Measurements from ENCODE around the gene CDC20.

CDC20 gene

DNA sequence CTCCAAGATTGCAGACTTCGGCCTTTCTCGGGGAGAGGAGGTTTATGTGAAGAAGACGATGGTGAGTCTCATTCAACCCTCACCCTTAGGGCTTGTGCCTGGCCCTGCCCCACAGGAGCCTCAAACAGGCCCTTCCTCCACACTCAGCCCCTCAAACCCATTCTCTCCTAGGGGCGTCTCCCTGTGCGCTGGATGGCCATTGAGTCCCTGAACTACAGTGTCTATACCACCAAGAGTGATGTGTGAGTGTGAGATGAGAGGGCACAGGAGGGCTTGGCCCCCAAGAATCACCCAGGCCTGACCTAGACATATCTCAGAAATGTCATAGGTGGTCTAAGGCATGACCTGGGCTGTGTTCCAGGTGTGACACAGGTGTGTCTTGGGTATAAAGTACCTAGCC lies 39.5 kb upstream of the CDC20 start:
- Histone ChIP-seq H3F3A (ENCODE audit: low read depth) (no peaks in the 10 kb centered on the region), H2AFZ (ENCODE audit: low read length) (no peak overlapping the region), H3K36me3 (ENCODE audit: insufficient read depth, low read length) (no peaks in the 10 kb centered on the region), H3K4me2 (ENCODE audit: low read depth, low read length, poor library complexity, severe bottlenecking) (no peak overlapping the region), H4K20me1 (ENCODE audit: insufficient read depth, low read length, poor library complexity, severe bottlenecking) (no peaks in the 10 kb centered on the region), H3K9me2 (replicated peaks; ENCODE audit: low read depth, low read length) (no peaks in the 10 kb centered on the region), H3K9ac (ENCODE audit: low read depth, low read length, poor library complexity, severe bottlenecking) (no peak overlapping the region), H3K9me3 (ENCODE audit: insufficient read depth, low read depth, low read length) (no peaks in the 10 kb centered on the region), H3K4me3 (ENCODE audit: low read length, poor library complexity, severe bottlenecking) (no peak overlapping the region), H3K79me2 (ENCODE audit: insufficient read depth, low read length) (no peaks in the 10 kb centered on the region), H3K27me3 (ENCODE audit: insufficient read depth, low read length, poor library complexity, severe bottlenecking) (no peaks in the 10 kb centered on the region), H3K4me1 (ENCODE audit: insufficient read depth, low read length, poor library complexity, severe bottlenecking) (peaks cover 2% of the 10 kb centered on the region)
- TF ChIP-seq, protein P1, sequence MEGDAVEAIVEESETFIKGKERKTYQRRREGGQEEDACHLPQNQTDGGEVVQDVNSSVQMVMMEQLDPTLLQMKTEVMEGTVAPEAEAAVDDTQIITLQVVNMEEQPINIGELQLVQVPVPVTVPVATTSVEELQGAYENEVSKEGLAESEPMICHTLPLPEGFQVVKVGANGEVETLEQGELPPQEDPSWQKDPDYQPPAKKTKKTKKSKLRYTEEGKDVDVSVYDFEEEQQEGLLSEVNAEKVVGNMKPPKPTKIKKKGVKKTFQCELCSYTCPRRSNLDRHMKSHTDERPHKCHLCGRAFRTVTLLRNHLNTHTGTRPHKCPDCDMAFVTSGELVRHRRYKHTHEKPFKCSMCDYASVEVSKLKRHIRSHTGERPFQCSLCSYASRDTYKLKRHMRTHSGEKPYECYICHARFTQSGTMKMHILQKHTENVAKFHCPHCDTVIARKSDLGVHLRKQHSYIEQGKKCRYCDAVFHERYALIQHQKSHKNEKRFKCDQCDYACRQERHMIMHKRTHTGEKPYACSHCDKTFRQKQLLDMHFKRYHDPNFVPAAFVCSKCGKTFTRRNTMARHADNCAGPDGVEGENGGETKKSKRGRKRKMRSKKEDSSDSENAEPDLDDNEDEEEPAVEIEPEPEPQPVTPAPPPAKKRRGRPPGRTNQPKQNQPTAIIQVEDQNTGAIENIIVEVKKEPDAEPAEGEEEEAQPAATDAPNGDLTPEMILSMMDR (conservative IDR thresholded peaks at IDR 0.05; ENCODE audit: low read length), result no peak
- TF ChIP-seq EZH2phosphoT487 (IDR thresholded peaks at IDR 0.05; ENCODE audit: borderline replicate concordance), result no peak

DNA sequence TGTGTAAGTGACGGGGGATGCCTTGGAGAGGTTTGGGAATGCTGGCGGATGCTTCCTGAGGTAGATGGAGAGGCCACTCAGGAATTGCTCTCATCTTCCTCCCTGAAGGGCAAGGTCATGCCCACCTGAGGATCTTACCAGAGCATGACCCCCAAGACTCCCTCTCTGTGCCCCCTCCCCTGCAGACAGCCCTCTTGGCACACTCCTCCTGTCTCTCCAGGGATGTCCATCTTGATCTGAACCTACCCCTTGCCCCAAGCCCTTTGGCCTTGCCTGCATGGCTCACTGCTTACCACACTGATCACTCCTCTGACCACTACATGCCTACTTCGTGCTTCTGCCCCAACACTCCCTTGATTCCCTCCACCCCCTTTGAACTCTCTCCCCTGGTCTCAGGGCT lies 39.0 kb upstream of the CDC20 start:
- H3K4me2 ChIP-seq (ENCODE audit: low read depth, low read length, poor library complexity, severe bottlenecking), result no peak overlapping the region

DNA sequence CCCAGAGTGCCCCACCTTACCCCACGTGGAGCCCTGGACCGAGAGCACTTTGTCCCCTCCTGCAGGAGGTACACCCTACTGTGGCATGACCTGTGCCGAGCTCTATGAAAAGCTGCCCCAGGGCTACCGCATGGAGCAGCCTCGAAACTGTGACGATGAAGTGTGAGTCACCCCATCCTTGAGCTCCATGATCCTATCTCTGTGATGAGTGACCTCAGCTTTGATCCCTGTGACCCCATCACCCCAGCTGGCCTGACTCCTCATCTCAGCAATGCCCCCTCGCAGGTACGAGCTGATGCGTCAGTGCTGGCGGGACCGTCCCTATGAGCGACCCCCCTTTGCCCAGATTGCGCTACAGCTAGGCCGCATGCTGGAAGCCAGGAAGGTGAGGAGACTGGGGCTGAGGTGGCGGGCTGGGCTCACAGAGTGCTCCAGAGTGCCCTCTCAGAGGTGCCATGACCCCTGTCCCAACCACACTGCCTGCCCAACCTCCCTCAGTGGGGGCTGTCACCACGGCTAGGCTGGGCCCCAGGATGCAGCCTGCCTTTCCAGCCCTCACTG lies 37.4 kb upstream of the CDC20 start:
- no peaks in the 10 kb centered on the region for H3K36me3 ChIP-seq (ENCODE audit: insufficient read depth, low read length)
- H3K4me2 ChIP-seq (ENCODE audit: low read depth, low read length, poor library complexity, severe bottlenecking), result no peak overlapping the region
- no peaks in the 10 kb centered on the region for H3F3A ChIP-seq (ENCODE audit: low read depth)
- no peaks in the 10 kb centered on the region for H3K27me3 ChIP-seq (ENCODE audit: insufficient read depth, low read length, poor library complexity, severe bottlenecking)
- H3K79me2 ChIP-seq (ENCODE audit: insufficient read depth, low read length), result no peaks in the 10 kb centered on the region
- H3K4me3 ChIP-seq (ENCODE audit: low read length, poor library complexity, severe bottlenecking), result no peak overlapping the region
- no peaks in the 10 kb centered on the region for H3K9me3 ChIP-seq (ENCODE audit: insufficient read depth, low read depth, low read length)
- no peak for TF ChIP-seq EZH2phosphoT487 (IDR thresholded peaks at IDR 0.05; ENCODE audit: borderline replicate concordance)
- TF ChIP-seq, protein P1 (conservative IDR thresholded peaks at IDR 0.05; ENCODE audit: low read length), result no peak
- H4K20me1 ChIP-seq (ENCODE audit: insufficient read depth, low read length, poor library complexity, severe bottlenecking), result no peaks in the 10 kb centered on the region
- H3K9ac ChIP-seq (ENCODE audit: low read depth, low read length, poor library complexity, severe bottlenecking), result no peak overlapping the region
- no peaks in the 10 kb centered on the region for H3K9me2 ChIP-seq (replicated peaks; ENCODE audit: low read depth, low read length)
- no peak overlapping the region for H2AFZ ChIP-seq (ENCODE audit: low read length)
- H3K4me1 ChIP-seq (ENCODE audit: insufficient read depth, low read length, poor library complexity, severe bottlenecking), result peaks cover 2% of the 10 kb centered on the region

More for the DNA sequence above, 39.0 kb upstream of the CDC20 start:
- no peaks in the 10 kb centered on the region for H3K36me3 ChIP-seq (ENCODE audit: insufficient read depth, low read length)
- H3K27me3 ChIP-seq (ENCODE audit: insufficient read depth, low read length, poor library complexity, severe bottlenecking), result no peaks in the 10 kb centered on the region
- no peak overlapping the region for H3K4me3 ChIP-seq (ENCODE audit: low read length, poor library complexity, severe bottlenecking)
- H3K9ac ChIP-seq (ENCODE audit: low read depth, low read length, poor library complexity, severe bottlenecking), result no peak overlapping the region
- H3K9me3 ChIP-seq (ENCODE audit: insufficient read depth, low read depth, low read length), result no peaks in the 10 kb centered on the region
- no peaks in the 10 kb centered on the region for H4K20me1 ChIP-seq (ENCODE audit: insufficient read depth, low read length, poor library complexity, severe bottlenecking)
- H3K79me2 ChIP-seq (ENCODE audit: insufficient read depth, low read length), result no peaks in the 10 kb centered on the region
- H3F3A ChIP-seq (ENCODE audit: low read depth), result no peaks in the 10 kb centered on the region
- no peaks in the 10 kb centered on the region for H3K9me2 ChIP-seq (replicated peaks; ENCODE audit: low read depth, low read length)
- no peak overlapping the region for H2AFZ ChIP-seq (ENCODE audit: low read length)
- H3K4me1 ChIP-seq (ENCODE audit: insufficient read depth, low read length, poor library complexity, severe bottlenecking), result peaks cover 2% of the 10 kb centered on the region
- no peak for TF ChIP-seq EZH2phosphoT487 (IDR thresholded peaks at IDR 0.05; ENCODE audit: borderline replicate concordance)
- TF ChIP-seq, protein P1 (conservative IDR thresholded peaks at IDR 0.05; ENCODE audit: low read length), result no peak
